Measurements from ENCODE around the gene LIN9.

GRCh38 chr1:226349801-226350518 lies 41.0 kb upstream of the LIN9 start:
- no peak for TF ChIP-seq FOXA1 (IDR thresholded peaks at IDR 0.05)
- TF ChIP-seq BHLHE40 (IDR thresholded peaks at IDR 0.05; ENCODE audit: borderline replicate concordance), result no peak
- TF ChIP-seq FOXK2 (IDR thresholded peaks at IDR 0.05), result no peak
- TF ChIP-seq, protein P1, sequence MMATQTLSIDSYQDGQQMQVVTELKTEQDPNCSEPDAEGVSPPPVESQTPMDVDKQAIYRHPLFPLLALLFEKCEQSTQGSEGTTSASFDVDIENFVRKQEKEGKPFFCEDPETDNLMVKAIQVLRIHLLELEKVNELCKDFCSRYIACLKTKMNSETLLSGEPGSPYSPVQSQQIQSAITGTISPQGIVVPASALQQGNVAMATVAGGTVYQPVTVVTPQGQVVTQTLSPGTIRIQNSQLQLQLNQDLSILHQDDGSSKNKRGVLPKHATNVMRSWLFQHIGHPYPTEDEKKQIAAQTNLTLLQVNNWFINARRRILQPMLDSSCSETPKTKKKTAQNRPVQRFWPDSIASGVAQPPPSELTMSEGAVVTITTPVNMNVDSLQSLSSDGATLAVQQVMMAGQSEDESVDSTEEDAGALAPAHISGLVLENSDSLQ (IDR thresholded peaks at IDR 0.05), result no peak
- TF ChIP-seq SUZ12 (IDR thresholded peaks at IDR 0.05), result no peak
- TF ChIP-seq CTBP1 (IDR thresholded peaks at IDR 0.05; ENCODE audit: borderline replicate concordance), result no peak
- no peak for TF ChIP-seq TARDBP (IDR thresholded peaks at IDR 0.05)
- no peak for TF ChIP-seq FOXM1 (IDR thresholded peaks at IDR 0.05; ENCODE audit: borderline replicate concordance)
- no peak for TF ChIP-seq SP1 (IDR thresholded peaks at IDR 0.05)
- TF ChIP-seq ARNT (IDR thresholded peaks at IDR 0.05), result no peak

Data from HEK293T (cell line).